Keratinocyte (primary cell): ENCODE results near the gene TPSAB1. TPM values are rescaled to one million over a fixed set of nuclear protein-coding genes. Genes with fewer than 3 reads are reported as not detected.

Experiments used
- DNase-seq: peaks from one replicate; pipeline ENCODE4 v3.0.0-alpha.2; 2011; ENCODE audit warnings: low read depth, missing footprints, low spot score
- FAIRE-seq: peaks from 2 replicates; lab custom pipeline; 2011; peaks lifted over from hg19 to GRCh38; lab: Jason Lieb, UNC
- H2AFZ ChIP-seq: 2 replicates; pipeline ENCODE4 v1.6.0; 2012; ENCODE audit warnings: low read length, control low read depth, inconsistent platforms; ENCODE audit not compliant: control insufficient read depth
- H3K27ac ChIP-seq: 2 replicates; pipeline ENCODE4 v1.5.1; 2011; ENCODE audit warnings: low read length; ENCODE audit not compliant: control insufficient read depth, insufficient read depth
- H3K27me3 ChIP-seq: 3 replicates; pipeline ENCODE4 v1.6.0; 2011; ENCODE audit warnings: low read length; ENCODE audit not compliant: control insufficient read depth, insufficient read depth; ENCODE audit errors: extremely low read depth
- H3K36me3 ChIP-seq, 2 experiments: 2 replicates in 1 of 2; 3 replicates in 1 of 2; pipeline ENCODE4 v1.5.1; 2011; ENCODE audit warnings: low read length in 2 of 2, mild to moderate bottlenecking in 1 of 2; ENCODE audit not compliant: control insufficient read depth in 2 of 2, insufficient read depth in 2 of 2; ENCODE audit errors: extremely low read depth in 1 of 2
- H3K4me1 ChIP-seq: 3 replicates; pipeline ENCODE4 v1.5.1; 2011; ENCODE audit warnings: low read length; ENCODE audit not compliant: control insufficient read depth, insufficient read depth; ENCODE audit errors: extremely low read depth
- H3K4me2 ChIP-seq: 3 replicates; pipeline ENCODE4 v1.6.0; 2011; ENCODE audit warnings: low read depth, low read length; ENCODE audit not compliant: control insufficient read depth, insufficient read depth; ENCODE audit errors: extremely low read depth
- H3K4me3 ChIP-seq, 3 experiments: fragments of 200-600 bp in 1 of 3; sonication (generic) in 1 of 3; 2 replicates in 2 of 3; 3 replicates in 1 of 3; pipeline ENCODE4 v1.5.1; 2011 to 2016; ENCODE audit warnings: low read length in 3 of 3, mild to moderate bottlenecking in 3 of 3, control low read depth in 2 of 3, inconsistent platforms in 1 of 3, low read depth in 1 of 3, mixed read lengths in 1 of 3, mixed run types in 1 of 3, moderate library complexity in 1 of 3; ENCODE audit not compliant: control insufficient read depth in 2 of 3, insufficient read depth in 2 of 3; ENCODE audit errors: extremely low read depth in 1 of 3
- H3K79me2 ChIP-seq: 2 replicates; pipeline ENCODE4 v1.6.0; 2012; ENCODE audit warnings: low read length; ENCODE audit not compliant: control insufficient read depth, insufficient read depth
- H3K9ac ChIP-seq: 3 replicates; pipeline ENCODE4 v1.6.0; 2011; ENCODE audit warnings: low read length; ENCODE audit not compliant: control insufficient read depth, insufficient read depth; ENCODE audit errors: extremely low read depth
- H3K9me1 ChIP-seq: 3 replicates; pipeline ENCODE4 v1.6.0; 2011; ENCODE audit warnings: low read length; ENCODE audit not compliant: control insufficient read depth, insufficient read depth; ENCODE audit errors: extremely low read depth
- H3K9me3 ChIP-seq: 2 replicates; pipeline ENCODE4 v1.5.1; 2012; ENCODE audit warnings: low read depth, low read length; ENCODE audit not compliant: control insufficient read depth
- H4K20me1 ChIP-seq: 3 replicates; pipeline ENCODE4 v1.6.0; 2011; ENCODE audit warnings: low read length; ENCODE audit not compliant: control insufficient read depth, insufficient read depth; ENCODE audit errors: extremely low read depth
- EZH2 ChIP-seq: IDR thresholded peaks from one replicate; pipeline ENCODE4 v1.6.1; 2012; ENCODE audit warnings: inconsistent platforms, mild to moderate bottlenecking, low read length, moderate library complexity
- dilution Hi-C: fragments of 300-500 bp; cut with MboI; formaldehyde crosslinking; loops from one replicate; pipeline ENCODE4 v1.7.0; 2020; ENCODE audit warnings: low sequenced_read_pairs; ENCODE audit not compliant: extremely low pct_ligation_motif_present
- polyA plus RNA-seq, 5 experiments: library from polyadenylated mRNA; depleted of rRNA in 3 of 5; stranded (reverse) in 3 of 5; stranded (forward) in 1 of 5; unstranded in 1 of 5; fragments of >200 nt; gene quantifications; 1 replicate in 1 of 5; 2 replicates in 3 of 5; 3 replicates in 1 of 5; pipeline versions ENCODE4 v1.2.1 to v1.2.3, GENCODE V29; 2011 to 2012; ENCODE audit warnings: missing spikeins in 2 of 5, low read depth in 1 of 5, low replicate concordance in 1 of 5
- TF ChIP-seq, protein P1 (sequence below), 3 experiments: IDR thresholded peaks in 1 of 3; conservative IDR thresholded peaks in 1 of 3; optimal IDR thresholded peaks in 1 of 3; 2 replicates in 2 of 3; 3 replicates in 1 of 3; pipeline versions ENCODE3 to v1.5.1; 2011; ENCODE audit warnings: low read length in 3 of 3, mild to moderate bottlenecking in 3 of 3, moderate library complexity in 2 of 3, control low read depth in 1 of 3, inconsistent platforms in 1 of 3; ENCODE audit not compliant: insufficient read depth in 2 of 3; ENCODE audit errors: extremely low read depth in 1 of 3

The TPSAB1 gene
- polyA plus RNA-seq, 1 donor (not counting 4 experiments of a cell fraction or from before 2014, with no cell fraction given): not detected

DNA sequence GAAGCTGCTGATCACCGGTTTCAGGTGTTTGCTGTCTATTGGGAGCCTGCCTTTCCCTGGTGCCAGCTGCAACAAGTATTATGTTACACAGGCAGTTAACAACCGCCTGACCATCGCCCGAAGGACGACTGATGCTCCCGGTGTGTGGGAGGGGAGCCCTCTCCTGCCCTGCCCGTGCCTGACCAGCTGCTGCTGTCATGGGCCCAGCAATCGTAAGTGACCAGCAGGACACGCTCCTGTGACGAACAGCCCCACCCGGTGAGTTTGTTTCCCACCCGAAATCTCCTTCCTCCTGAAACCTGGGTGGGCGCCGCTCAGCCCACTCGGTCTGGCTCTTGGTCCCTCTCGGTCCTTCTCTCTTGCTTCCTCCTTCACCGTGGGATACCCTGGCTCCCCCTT lies 51.1 kb downstream of the TPSAB1 start:
- no peak overlapping the region for H2AFZ ChIP-seq
- no peaks in the 10 kb centered on the region for H3K9me3 ChIP-seq
- H3K4me3 ChIP-seq: no peak overlapping the region
- H3K79me2 ChIP-seq: no peaks in the 10 kb centered on the region
- H3K27me3 ChIP-seq: peaks cover 52% of the 10 kb centered on the region
- DNase-seq (no peak), FAIRE-seq (no peak)
- H3K27ac ChIP-seq: no peak overlapping the region
- peaks cover 6% of the 10 kb centered on the region for H3K4me1 ChIP-seq
- no peaks in the 10 kb centered on the region for H4K20me1 ChIP-seq
- H3K36me3 ChIP-seq: no peaks in the 10 kb centered on the region
- no peaks in the 10 kb centered on the region for H3K9me1 ChIP-seq
- dilution Hi-C loops: no loop called here
- no peak for TF ChIP-seq EZH2
- TF ChIP-seq, protein P1, sequence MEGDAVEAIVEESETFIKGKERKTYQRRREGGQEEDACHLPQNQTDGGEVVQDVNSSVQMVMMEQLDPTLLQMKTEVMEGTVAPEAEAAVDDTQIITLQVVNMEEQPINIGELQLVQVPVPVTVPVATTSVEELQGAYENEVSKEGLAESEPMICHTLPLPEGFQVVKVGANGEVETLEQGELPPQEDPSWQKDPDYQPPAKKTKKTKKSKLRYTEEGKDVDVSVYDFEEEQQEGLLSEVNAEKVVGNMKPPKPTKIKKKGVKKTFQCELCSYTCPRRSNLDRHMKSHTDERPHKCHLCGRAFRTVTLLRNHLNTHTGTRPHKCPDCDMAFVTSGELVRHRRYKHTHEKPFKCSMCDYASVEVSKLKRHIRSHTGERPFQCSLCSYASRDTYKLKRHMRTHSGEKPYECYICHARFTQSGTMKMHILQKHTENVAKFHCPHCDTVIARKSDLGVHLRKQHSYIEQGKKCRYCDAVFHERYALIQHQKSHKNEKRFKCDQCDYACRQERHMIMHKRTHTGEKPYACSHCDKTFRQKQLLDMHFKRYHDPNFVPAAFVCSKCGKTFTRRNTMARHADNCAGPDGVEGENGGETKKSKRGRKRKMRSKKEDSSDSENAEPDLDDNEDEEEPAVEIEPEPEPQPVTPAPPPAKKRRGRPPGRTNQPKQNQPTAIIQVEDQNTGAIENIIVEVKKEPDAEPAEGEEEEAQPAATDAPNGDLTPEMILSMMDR (optimal IDR thresholded peaks at IDR 0.05 in 1 of 3, IDR thresholded peaks at IDR 0.05 in 1 of 3, conservative IDR thresholded peaks at IDR 0.05 in 1 of 3; ENCODE audit: extremely low read depth in 1 of 3, insufficient read depth in 2 of 3, low read length in 3 of 3): no peak
- H3K9ac ChIP-seq: no peak overlapping the region
- H3K4me2 ChIP-seq: no peak overlapping the region

Other genes starting within 250 kb of the TPSAB1 start
- gene SSTR5, start 168.0 kb upstream of the TPSAB1 start, polyA plus RNA-seq: not detected in 3 replicates
- not detected in 3 replicates for gene C1QTNF8, start 144.5 kb upstream of the TPSAB1 start, polyA plus RNA-seq
- 0.05 to 0.06 TPM in 2 of 3 replicates, not detected in the other for gene CACNA1H, start 87.6 kb upstream of the TPSAB1 start, polyA plus RNA-seq
- not detected in 3 replicates for gene TPSG1, start 15.4 kb upstream of the TPSAB1 start, polyA plus RNA-seq
- not detected in 3 replicates for gene TPSB2, start 10.5 kb upstream of the TPSAB1 start, polyA plus RNA-seq
- not detected in 3 replicates for gene TPSD1, start 15.4 kb downstream of the TPSAB1 start, polyA plus RNA-seq
- 72.8 to 157 TPM (median 139 TPM) in 3 replicates for gene UBE2I, start 68.9 kb downstream of the TPSAB1 start, polyA plus RNA-seq
- 0.09 to 0.10 TPM in 2 of 3 replicates, not detected in the other for gene BAIAP3, start 92.9 kb downstream of the TPSAB1 start, polyA plus RNA-seq
- 33.0 to 49.0 TPM (median 40.8 TPM) in 3 replicates for gene TSR3, start 111.2 kb downstream of the TPSAB1 start, polyA plus RNA-seq
- gene GNPTG, start 111.2 kb downstream of the TPSAB1 start, polyA plus RNA-seq: 30.9 to 68.7 TPM (median 30.9 TPM) in 3 replicates
- gene UNKL, start 174.0 kb downstream of the TPSAB1 start, polyA plus RNA-seq: 1.9 to 4.2 TPM (median 2.3 TPM) in 3 replicates
- 19.7 to 26.6 TPM (median 20.6 TPM) in 3 replicates for gene UQCC4, start 180.0 kb downstream of the TPSAB1 start, polyA plus RNA-seq
- gene PERCC1, start 190.4 kb downstream of the TPSAB1 start, polyA plus RNA-seq: not detected in 3 replicates
- gene CCDC154, start 203.9 kb downstream of the TPSAB1 start, polyA plus RNA-seq: 0.46 to 0.91 TPM in 2 of 3 replicates, not detected in the other
- gene CLCN7, start 234.3 kb downstream of the TPSAB1 start, polyA plus RNA-seq: 13.3 to 26.3 TPM (median 23.3 TPM) in 3 replicates
- not detected in 3 replicates for gene PTX4, start 248.2 kb downstream of the TPSAB1 start, polyA plus RNA-seq